Fibroblast of lung (primary cell): ENCODE measurements around the gene WASL.
A peak's percentile ranks its signal among the peaks of the same experiment; 100 is the strongest.

ENCODE experiments used
- CTCF ChIP-seq, 2 donors: IDR thresholded peaks in 1 of 2; conservative IDR thresholded peaks in 1 of 2; 1 replicate in 1 of 2; 2 replicates in 1 of 2; pipeline ENCODE4 v1.5.1; 2011 to 2012; ENCODE audit warnings: low read length in 2 of 2, control low read depth in 1 of 2, inconsistent platforms in 1 of 2, low read depth in 1 of 2, mild to moderate bottlenecking in 1 of 2
- EZH2 ChIP-seq: IDR thresholded peaks from 2 replicates; pipeline ENCODE4 v1.5.1; 2012; ENCODE audit warnings: low read length, control low read depth, mild to moderate bottlenecking; ENCODE audit errors: missing control alignments

- TF ChIP-seq CTCF (conservative IDR thresholded peaks at IDR 0.05 in 1 of 2, IDR thresholded peaks at IDR 0.05 in 1 of 2; ENCODE audit: low read depth in 1 of 2, low read length in 2 of 2) (peak; percentile 72 to 73), EZH2 (no peak)
Measured at GRCh38 chr7:123635551-123636359, 113.0 kb downstream of the WASL start.
